Aorta (tissue), 5 donors: ENCODE measurements around the gene TTC39C. TPM values are rescaled to one million over a fixed set of nuclear protein-coding genes. Genes with fewer than 3 reads are reported as not detected.

Experiments
- ATAC-seq: fragments of 200-7000 bp; cut with Tn5 transposase; one replicate; pipeline ENCODE4 v1.9.1; 2022; ENCODE audit warnings: moderate library complexity; ENCODE audit not compliant: low FRiP score
- DNase-seq, 2 donors: peaks; one replicate each; pipeline ENCODE4 v3.0.0-alpha.2; 2020
- H3K27ac ChIP-seq, 2 donors: one replicate each; pipeline ENCODE4 v1.5.1; 2013; ENCODE audit warnings: low read length in 2 of 2, mild to moderate bottlenecking in 2 of 2, moderate library complexity in 2 of 2, control low read depth in 1 of 2, inconsistent platforms in 1 of 2, low read depth in 1 of 2
- H3K27me3 ChIP-seq, 2 donors: one replicate each; pipeline ENCODE4 v1.6.1; 2013; ENCODE audit warnings: control low read depth in 1 of 2, low read length in 1 of 2, mild to moderate bottlenecking in 1 of 2, moderate library complexity in 1 of 2; ENCODE audit not compliant: insufficient read depth in 2 of 2, control insufficient read depth in 1 of 2
- H3K36me3 ChIP-seq, 2 donors: one replicate each; pipeline ENCODE4 v1.6.1; 2013; ENCODE audit warnings: control low read depth in 1 of 2, low read length in 1 of 2, mild to moderate bottlenecking in 1 of 2; ENCODE audit not compliant: insufficient read depth in 2 of 2, control insufficient read depth in 1 of 2
- H3K4me1 ChIP-seq, 2 donors: one replicate each; pipeline ENCODE4 v1.6.1; 2013; ENCODE audit warnings: low read length in 2 of 2, control low read depth in 1 of 2, mild to moderate bottlenecking in 1 of 2, moderate library complexity in 1 of 2; ENCODE audit not compliant: insufficient read depth in 2 of 2, control insufficient read depth in 1 of 2
- H3K4me3 ChIP-seq, 2 donors: one replicate each; pipeline ENCODE4 v1.5.1; 2013; ENCODE audit warnings: low read length in 2 of 2, control low read depth in 1 of 2, mild to moderate bottlenecking in 1 of 2
- H3K9me3 ChIP-seq: one replicate; pipeline ENCODE4 v1.6.1; 2013; ENCODE audit warnings: mild to moderate bottlenecking, low read length; ENCODE audit not compliant: control insufficient read depth
- WGBS, 2 donors: extraction: QIAGEN DNeasy Blood & Tissue Kit; methylation state at CpG; one replicate each; pipeline ENCODE4 v1.1.7; 2013; 5-methylcytosine and 5-hydroxymethylcytosine counted together
- intact Hi-C, 2 donors: fragments of 100-400 bp; cut with DNase I; formaldehyde crosslinking; loops; one replicate each; pipeline versions ENCODE4 v1.14.2 to v1.15.0; 2022
- long read RNA-seq, 2 donors: library from polyadenylated mRNA; unstranded; transcript quantifications; one replicate each; pipeline ENCODE4 v2.0.0, GENCODE V29; 2020 to 2021
- polyA plus RNA-seq, 2 donors: library from polyadenylated mRNA; stranded (reverse); fragments of 200-250 nt; gene quantifications; one replicate each; pipeline ENCODE4 v1.2.3, GENCODE V29; 2013
- total RNA-seq, 2 donors: library from RNA; stranded (reverse); fragmentation: NEBNext Ultra II Directional; extraction: Animal tissue kit (Norgen Biotek cat#: 25700); gene quantifications; one replicate each; pipeline ENCODE4 v1.2.1, GENCODE V29; 2021
- donor health status: healthy with polysubstance abuse.
- donor health status: Bipolar disorder and iron deficiency.
- donor health status: DM: no; HTN: no; CAD: no.
- donor health status: DM: no; HTN: no; CAD: no.
- donor health status: DM: yes; HTN: yes; CAD: no.

Gene TTC39C
- total RNA-seq (10 to 100 TPM; 13.4 to 21.2 TPM), polyA plus RNA-seq (10 to 100 TPM in 1 of 2 donors, 1 to 10 TPM in 1; 2.3 to 14.8 TPM)
- long read RNA-seq, donor 1, partial matches to known transcripts = 0 of 3 reads
- long read RNA-seq, donor 1, other reads (novel, unspliced or antisense) = 3 of 3 reads
- long read RNA-seq, donor 2, partial matches to known transcripts = 1 of 7 reads
- long read RNA-seq, donor 2, other reads (novel, unspliced or antisense) = 4 of 7 reads

GRCh38 chr18:24014062-24014985 is at the start of gene TTC39C:
Gene TTC39C, plus strand, starts transcription at chr18:24014754. Its CDS starts 118 bp downstream, at chr18:24014872.
- no peaks in the 10 kb centered on the region for H3K4me1 ChIP-seq
- DNase-seq = peak; percentile 84 to 90
- peak within 1 kb of the TSS; percentile 88 to 93 for H3K4me3 ChIP-seq
- no peaks in the 10 kb centered on the region for H3K27me3 ChIP-seq
- WGBS, 2 donors = 1% methylated on average over 67 to 118 of the region's 118 CpGs
- H3K36me3 ChIP-seq = no peaks in the 10 kb centered on the region
- no peaks in the 10 kb centered on the region for H3K9me3 ChIP-seq
- peak within 1 kb of the TSS in 1 of 2 donors; percentile 27 for H3K27ac ChIP-seq
- peak; percentile 83 for ATAC-seq
- intact Hi-C loops = loop anchor here in 1 of 2 donors (2.0 to 10.0 kb wide), 2 partner anchors 62 to 100 kb away; no protein-coding TSS in a partner anchor

- intact Hi-C loops = no loop called here
- Histone ChIP-seq H3K27ac (no peak overlapping the region), H3K4me1 (no peaks in the 10 kb centered on the region), H3K36me3 (no peaks in the 10 kb centered on the region), H3K4me3 (no peak overlapping the region), H3K9me3 (no peaks in the 10 kb centered on the region), H3K27me3 (no peaks in the 10 kb centered on the region)
- 92 to 93% methylated on average over 8 of the region's 8 CpGs for WGBS, 2 donors
- ATAC-seq (no peak), DNase-seq (no peak)
Observed at GRCh38 chr18:23966909-23967308, 47.6 kb upstream of the TTC39C start.

GRCh38 chr18:23967321-23968089 is 47.0 kb upstream of the TTC39C start:
- Histone ChIP-seq H3K4me3 (no peak overlapping the region), H3K27ac (no peak overlapping the region), H3K4me1 (no peaks in the 10 kb centered on the region), H3K9me3 (no peaks in the 10 kb centered on the region), H3K27me3 (no peaks in the 10 kb centered on the region), H3K36me3 (no peaks in the 10 kb centered on the region)
- WGBS, 2 donors = 83 to 89% methylated on average over 9 of the region's 9 CpGs
- ATAC-seq (no peak), DNase-seq (no peak)
- intact Hi-C loops = no loop called here

- DNase-seq = no peak
- Histone ChIP-seq H3K4me3 (no peak overlapping the region), H3K27me3 (no peaks in the 10 kb centered on the region), H3K27ac (no peak overlapping the region), H3K9me3 (no peaks in the 10 kb centered on the region), H3K4me1 (no peaks in the 10 kb centered on the region), H3K36me3 (no peaks in the 10 kb centered on the region)
- intact Hi-C loops = no loop called here
- no peak for ATAC-seq
- 97 to 98% methylated on average over 4 of the region's 4 CpGs for WGBS, 2 donors
Observed at GRCh38 chr18:23968638-23969604, 45.6 kb upstream of the TTC39C start.

- ATAC-seq = no peak
- 93 to 95% methylated on average over 6 of the region's 6 CpGs for WGBS, 2 donors
- H3K27ac ChIP-seq = no peak overlapping the region
- intact Hi-C loops = no loop called here
- DNase-seq = no peak
- no peaks in the 10 kb centered on the region for H3K27me3 ChIP-seq
- no peak overlapping the region for H3K4me3 ChIP-seq
- H3K36me3 ChIP-seq = no peaks in the 10 kb centered on the region
- no peaks in the 10 kb centered on the region for H3K9me3 ChIP-seq
- no peaks in the 10 kb centered on the region for H3K4me1 ChIP-seq
Observed at GRCh38 chr18:23969664-23970063, 44.9 kb upstream of the TTC39C start.

GRCh38 chr18:23970161-23971096 is 44.1 kb upstream of the TTC39C start:
- ATAC-seq = no peak
- Histone ChIP-seq H3K9me3 (no peaks in the 10 kb centered on the region), H3K36me3 (no peaks in the 10 kb centered on the region), H3K4me3 (no peak overlapping the region), H3K4me1 (no peaks in the 10 kb centered on the region), H3K27me3 (no peaks in the 10 kb centered on the region), H3K27ac (no peak overlapping the region)
- no peak for DNase-seq
- WGBS, 2 donors = 84 to 86% methylated on average over 7 of the region's 7 CpGs
- intact Hi-C loops = no loop called here

- no peak overlapping the region for H3K27ac ChIP-seq
- WGBS, 2 donors = 89 to 91% methylated on average over 5 of the region's 5 CpGs
- H3K4me1 ChIP-seq = no peaks in the 10 kb centered on the region
- H3K36me3 ChIP-seq = no peaks in the 10 kb centered on the region
- DNase-seq (no peak), ATAC-seq (no peak)
- no peaks in the 10 kb centered on the region for H3K9me3 ChIP-seq
- H3K4me3 ChIP-seq = no peak overlapping the region
- intact Hi-C loops = no loop called here
- H3K27me3 ChIP-seq = no peaks in the 10 kb centered on the region
Observed at GRCh38 chr18:23971097-23971440, 43.5 kb upstream of the TTC39C start.
